Stimulated activated naive CD8-positive, alpha-beta T cell treated with anti-CD3 and anti-CD28 coated beads, Interleukin-15, amount 100 ng/mL, for 72 hours (primary cell): ENCODE results near the gene EIF4H.
"Not testable (repeated sequence)": the region's sequence is repeated elsewhere in the genome, so short reads cannot be mapped to it uniquely, and the experiment has no call there.

Experiments
- ATAC-seq: fragments of 150-1000 bp; cut with Tn5 transposase; 2 replicates; pipeline ENCODE4 v1.10.0; 2021; ENCODE audit warnings: mild to moderate bottlenecking, moderate library complexity
- DNase-seq, 2 donors: peaks; one replicate each; pipeline ENCODE4 v3.0.0; 2021 to 2022
- H3K27ac Mint-ChIP-seq, 2 donors: one replicate each; pipeline ENCODE4 v1.8.0; 2022; ENCODE audit warnings: mild to moderate bottlenecking in 2 of 2, mixed read lengths in 2 of 2, moderate library complexity in 2 of 2
- H3K27me3 Mint-ChIP-seq: one replicate; pipeline ENCODE4 v1.8.0; 2022; ENCODE audit warnings: mixed read lengths
- H3K4me1 Mint-ChIP-seq: one replicate; pipeline ENCODE4 v1.8.0; 2022; ENCODE audit warnings: mild to moderate bottlenecking, mixed read lengths
- H3K4me3 Mint-ChIP-seq, 2 donors: one replicate each; pipeline ENCODE4 v1.8.0; 2022; ENCODE audit warnings: mild to moderate bottlenecking in 2 of 2, mixed read lengths in 2 of 2, moderate library complexity in 1 of 2
- H3K9me3 Mint-ChIP-seq, 2 donors: one replicate each; pipeline ENCODE4 v1.8.0; 2022; ENCODE audit warnings: mixed read lengths in 2 of 2

Gene EIF4H

GRCh38 chr7:74185016-74185415, 10.9 kb downstream of the EIF4H start:
- no peaks in the 10 kb centered on the region for H3K9me3 Mint-ChIP-seq

GRCh38 chr7:74185636-74186035, 11.5 kb downstream of the EIF4H start:
- no peak for DNase-seq
- Mint-ChIP-seq H3K27ac (peak overlapping the region in 1 of 2 donors; percentile 76), H3K4me3 (peak overlapping the region in 1 of 2 donors; percentile 29), H3K9me3 (no peaks in the 10 kb centered on the region), H3K4me1 (peaks cover 77% of the 10 kb centered on the region), H3K27me3 (no peaks in the 10 kb centered on the region)
- ATAC-seq, result no peak

More at GRCh38 chr7:74185016-74185415, 10.9 kb downstream of the EIF4H start:
- Mint-ChIP-seq H3K4me3 (peak overlapping the region; percentile 12 to 18), H3K27ac (peak overlapping the region in 1 of 2 donors; percentile 25), H3K4me1 (peaks cover 82% of the 10 kb centered on the region), H3K27me3 (no peaks in the 10 kb centered on the region)
- ATAC-seq, result no peak
- DNase-seq, result no peak

GRCh38 chr7:74187915-74188675, 13.9 kb downstream of the EIF4H start:
- peak overlapping the region; percentile 74 to 78 for H3K27ac Mint-ChIP-seq
- H3K9me3 Mint-ChIP-seq, result no peaks in the 10 kb centered on the region
- ATAC-seq, result no peak
- no peak for DNase-seq
- H3K4me1 Mint-ChIP-seq, result peaks cover 57% of the 10 kb centered on the region
- no peak overlapping the region for H3K4me3 Mint-ChIP-seq
- no peaks in the 10 kb centered on the region for H3K27me3 Mint-ChIP-seq

- Mint-ChIP-seq H3K27me3 (no peaks in the 10 kb centered on the region), H3K4me1 (peaks cover 57% of the 10 kb centered on the region), H3K9me3 (no peaks in the 10 kb centered on the region), H3K4me3 (no peak overlapping the region), H3K27ac (no peak overlapping the region)
- ATAC-seq (no peak), DNase-seq (no peak)
These were observed 16.1 kb downstream of the EIF4H start for GRCh38 chr7:74190259-74190658.

GRCh38 chr7:74191231-74191630, 17.1 kb downstream of the EIF4H start:
- ATAC-seq (no peak), DNase-seq (no peak)
- Mint-ChIP-seq H3K9me3 (no peaks in the 10 kb centered on the region), H3K27me3 (no peaks in the 10 kb centered on the region), H3K27ac (no peak overlapping the region), H3K4me1 (peaks cover 53% of the 10 kb centered on the region), H3K4me3 (no peak overlapping the region)

GRCh38 chr7:74193054-74193453, 18.9 kb downstream of the EIF4H start:
- no peak for ATAC-seq
- H3K4me1 Mint-ChIP-seq, result peaks cover 41% of the 10 kb centered on the region
- no peaks in the 10 kb centered on the region for H3K9me3 Mint-ChIP-seq
- no peak overlapping the region for H3K4me3 Mint-ChIP-seq
- no peak overlapping the region for H3K27ac Mint-ChIP-seq
- no peaks in the 10 kb centered on the region for H3K27me3 Mint-ChIP-seq
- no peak for DNase-seq

- H3K27me3 Mint-ChIP-seq, result no peaks in the 10 kb centered on the region
- no peak overlapping the region for H3K4me3 Mint-ChIP-seq
- DNase-seq (no peak), ATAC-seq (no peak)
- H3K27ac Mint-ChIP-seq, result no peak overlapping the region
- peaks cover 38% of the 10 kb centered on the region for H3K4me1 Mint-ChIP-seq
- H3K9me3 Mint-ChIP-seq, result no peaks in the 10 kb centered on the region
These were observed 19.8 kb downstream of the EIF4H start for GRCh38 chr7:74193913-74194312.

- H3K27ac Mint-ChIP-seq, result peak overlapping the region in 1 of 2 donors; percentile 49
- H3K4me1 Mint-ChIP-seq, result peaks cover 38% of the 10 kb centered on the region
- no peaks in the 10 kb centered on the region for H3K9me3 Mint-ChIP-seq
- DNase-seq (no peak), ATAC-seq (no peak)
- peak overlapping the region in 1 of 2 donors; percentile 8 for H3K4me3 Mint-ChIP-seq
- no peaks in the 10 kb centered on the region for H3K27me3 Mint-ChIP-seq
These were observed 20.5 kb downstream of the EIF4H start for GRCh38 chr7:74194686-74195085.

- not testable (repeated sequence) for H3K9me3 Mint-ChIP-seq, H3K27me3 Mint-ChIP-seq, DNase-seq
- ATAC-seq, result peak; percentile 74
- Mint-ChIP-seq H3K27ac (peak overlapping the region; percentile 87 to 88), H3K4me1 (peaks cover 38% of the 10 kb centered on the region), H3K4me3 (peak overlapping the region in 1 of 2 donors; percentile 44)
These were observed 21.1 kb downstream of the EIF4H start for GRCh38 chr7:74195139-74195860.

- peak overlapping the region in 1 of 2 donors; percentile 59 for H3K27ac Mint-ChIP-seq
- ATAC-seq, result peak; percentile 6
These were observed 22.0 kb downstream of the EIF4H start for GRCh38 chr7:74195968-74196654.

GRCh38 chr7:74197449-74198124, 23.4 kb downstream of the EIF4H start:
- Mint-ChIP-seq H3K27ac (peak overlapping the region; percentile 2 to 38), H3K27me3 (no peaks in the 10 kb centered on the region), H3K9me3 (no peaks in the 10 kb centered on the region), H3K4me3 (no peak overlapping the region), H3K4me1 (peaks cover 40% of the 10 kb centered on the region)
- ATAC-seq (no peak), DNase-seq (no peak)

More at GRCh38 chr7:74195968-74196654, 22.0 kb downstream of the EIF4H start:
- not testable (repeated sequence) for H3K9me3 Mint-ChIP-seq, DNase-seq, H3K27me3 Mint-ChIP-seq, H3K4me3 Mint-ChIP-seq
- peaks cover 38% of the 10 kb centered on the region for H3K4me1 Mint-ChIP-seq

GRCh38 chr7:74199551-74200355, 25.6 kb downstream of the EIF4H start:
- DNase-seq (no peak), ATAC-seq (no peak)
- Mint-ChIP-seq H3K27me3 (peaks cover 8% of the 10 kb centered on the region), H3K27ac (peak overlapping the region in 1 of 2 donors; percentile 54), H3K4me1 (peaks cover 33% of the 10 kb centered on the region), H3K4me3 (no peak overlapping the region), H3K9me3 (no peaks in the 10 kb centered on the region)

- peak overlapping the region in 1 of 2 donors; percentile 86 for H3K27ac Mint-ChIP-seq
These were observed 28.8 kb downstream of the EIF4H start for GRCh38 chr7:74202841-74203556.

More at GRCh38 chr7:74202841-74203556, 28.8 kb downstream of the EIF4H start:
- ATAC-seq, result no peak
- H3K4me3 Mint-ChIP-seq, result no peak overlapping the region
- H3K4me1 Mint-ChIP-seq, result peaks cover 27% of the 10 kb centered on the region
- H3K27me3 Mint-ChIP-seq, result peaks cover 17% of the 10 kb centered on the region
- DNase-seq, result no peak
- no peaks in the 10 kb centered on the region for H3K9me3 Mint-ChIP-seq
